ENCODE data around the gene UROC1.
"Not testable (repeated sequence)": the region's sequence is repeated elsewhere in the genome, so short reads cannot be mapped to it uniquely, and the experiment has no call there.

UROC1 gene

DNA sequence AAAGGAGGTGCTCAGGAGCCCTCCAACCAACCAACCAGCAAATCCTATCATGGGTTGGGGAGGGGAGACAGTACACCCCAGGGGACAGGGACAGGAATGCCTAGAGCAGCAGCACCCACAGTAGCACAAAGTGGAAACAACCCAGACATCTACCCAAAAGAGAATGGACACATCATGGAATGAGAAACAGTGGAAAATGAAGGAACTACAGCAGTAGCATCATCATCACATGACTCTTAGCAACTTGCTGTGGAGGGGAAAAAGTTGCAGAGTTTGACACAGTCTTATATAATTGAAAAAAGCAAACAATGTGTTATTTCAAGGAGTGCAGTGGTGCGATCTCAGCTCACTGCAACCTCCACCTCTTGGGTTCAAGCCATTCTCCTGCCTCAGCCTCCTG is 30.1 kb upstream of the UROC1 start:
- DNase-seq (ENCODE audit: low read depth, low spot score), result no peak

DNA sequence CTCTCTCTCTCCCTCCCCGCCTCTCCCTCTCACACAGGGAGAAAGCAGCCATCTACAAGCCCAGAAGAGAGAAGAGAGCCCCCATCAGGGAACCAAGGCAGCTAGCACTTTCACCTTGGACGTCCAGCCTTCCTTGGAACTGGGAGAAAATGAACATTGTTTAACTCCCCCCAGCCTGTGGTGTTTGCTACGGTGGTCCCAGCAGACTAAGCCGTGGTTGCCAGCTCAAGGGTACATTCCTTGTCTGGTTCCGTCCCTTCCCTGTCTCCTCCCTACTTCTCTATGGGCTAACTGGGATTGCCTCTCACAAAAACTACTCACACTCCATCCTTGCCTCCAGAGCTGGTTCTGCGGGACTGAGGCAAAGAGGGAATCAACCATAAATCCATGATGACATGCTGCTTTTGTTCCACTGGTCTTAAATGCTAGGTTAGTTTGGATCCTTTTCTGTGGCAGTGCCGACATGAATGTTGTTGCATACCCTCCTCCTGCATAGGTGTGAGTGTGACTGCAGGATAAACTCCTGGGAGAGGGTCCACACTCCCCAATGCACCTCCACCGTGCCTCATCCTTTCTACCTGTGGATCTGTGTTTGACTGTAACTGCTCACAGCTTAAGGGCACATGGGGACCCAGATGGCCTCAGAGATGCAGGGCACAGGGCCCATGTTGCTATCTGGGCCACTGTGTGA is 29.1 kb upstream of the UROC1 start:
- DNase-seq (ENCODE audit: low read depth, low spot score), result no peak

DNA sequence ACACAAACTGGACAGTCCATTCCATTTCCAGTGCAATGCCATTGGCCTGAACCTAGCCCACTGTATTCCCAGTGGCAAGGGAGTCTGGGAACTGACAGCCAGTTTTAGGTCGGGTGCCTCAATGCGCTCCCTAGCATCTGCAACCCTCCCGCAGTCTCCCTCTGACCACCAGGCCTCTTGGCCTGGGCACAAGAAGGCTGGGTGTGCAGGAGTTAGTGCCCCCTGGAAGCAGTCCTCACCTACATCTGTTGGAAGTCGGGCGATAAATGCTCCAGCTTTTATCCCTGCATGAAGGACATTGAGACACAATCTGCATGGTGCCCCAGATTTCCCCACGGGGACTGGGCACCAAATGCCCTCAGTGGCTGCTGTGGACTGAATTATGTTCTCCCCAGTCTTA is 28.4 kb upstream of the UROC1 start:
- DNase-seq (ENCODE audit: low read depth, low spot score), result no peak

DNA sequence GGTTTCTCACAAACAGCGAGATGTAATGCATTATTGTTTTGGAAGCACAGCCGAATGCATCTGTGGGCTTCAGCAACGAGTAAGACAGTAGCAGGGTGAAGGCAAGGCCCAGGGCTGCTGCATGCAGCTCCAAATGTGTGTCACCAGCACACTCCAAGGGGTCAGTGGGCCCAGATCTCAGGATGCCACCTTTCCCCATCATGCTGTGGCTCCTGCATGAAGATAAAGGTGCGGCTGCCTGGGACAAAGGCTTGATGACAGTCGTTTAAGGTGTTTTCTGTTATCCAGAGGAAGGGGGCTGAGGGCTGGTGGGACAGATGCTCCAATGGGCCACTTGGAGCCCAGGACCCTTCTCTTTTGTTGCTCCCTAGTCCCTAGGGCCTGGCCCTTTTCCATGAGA is 28.0 kb upstream of the UROC1 start:
- DNase-seq (ENCODE audit: low read depth, low spot score), result no peak

DNA sequence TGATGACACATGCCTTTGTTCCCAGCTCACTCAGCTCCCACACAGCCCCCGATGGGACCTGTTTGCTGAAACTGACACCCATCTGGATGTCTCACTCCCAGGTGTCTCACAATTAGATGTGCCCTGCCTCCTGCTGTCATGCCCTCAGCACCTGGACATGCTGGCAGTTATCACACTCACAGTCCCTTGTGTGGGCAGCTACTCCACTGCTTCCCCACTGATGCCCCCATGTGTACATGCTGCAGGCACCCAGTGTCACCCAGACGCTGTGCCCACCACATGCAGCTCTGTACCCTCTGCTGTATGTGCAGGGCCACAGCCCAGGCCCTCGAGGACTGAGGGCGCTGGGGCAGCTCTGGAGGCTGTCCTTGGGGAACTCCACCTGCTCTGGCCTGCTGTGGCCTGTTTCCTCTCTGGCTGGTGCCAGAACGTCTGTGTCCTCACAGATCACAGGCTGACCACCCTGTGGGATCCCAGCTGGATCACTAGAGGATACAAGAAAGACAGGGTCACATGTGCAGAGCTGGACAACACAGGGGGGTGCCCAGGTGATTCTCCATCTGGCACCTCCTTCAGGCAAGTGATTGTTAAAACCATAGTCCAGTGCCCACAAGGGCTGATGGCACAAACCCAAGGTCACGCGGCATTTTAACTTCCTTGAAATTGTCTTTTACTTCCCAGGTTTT is 27.2 kb upstream of the UROC1 start:
- no peak for DNase-seq (ENCODE audit: low read depth, low spot score)

DNA sequence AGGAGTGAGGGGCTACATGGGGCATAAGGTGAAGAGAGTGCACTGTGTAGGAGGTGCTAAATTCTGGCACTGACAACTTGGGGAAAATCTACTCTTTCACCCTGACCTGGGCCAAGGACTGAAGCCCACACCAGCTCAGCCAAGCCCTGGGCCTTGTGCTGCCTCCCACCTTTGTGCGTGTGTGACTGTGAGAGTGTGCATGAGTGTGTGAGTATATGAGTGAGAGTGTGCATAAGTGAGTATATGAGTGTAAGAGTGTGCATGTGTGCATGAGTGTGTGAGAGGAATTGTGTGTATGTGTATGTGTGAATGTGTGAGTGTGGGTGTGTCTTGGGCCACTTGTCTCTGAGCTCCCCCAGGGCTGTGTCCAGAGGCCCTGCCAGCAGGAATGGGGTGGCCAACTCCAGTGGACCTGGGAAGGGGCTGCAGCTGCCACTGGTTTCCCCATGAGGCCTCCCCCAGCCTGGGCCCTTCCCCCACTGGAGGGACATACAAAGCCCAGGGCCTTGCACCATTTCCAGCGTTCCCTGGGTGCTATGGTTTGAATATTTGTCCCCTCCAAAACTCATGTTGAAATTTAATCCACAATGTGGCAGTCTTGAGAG is 26.0 kb upstream of the UROC1 start:
- DNase-seq (ENCODE audit: low read depth, low spot score), result no peak

DNA sequence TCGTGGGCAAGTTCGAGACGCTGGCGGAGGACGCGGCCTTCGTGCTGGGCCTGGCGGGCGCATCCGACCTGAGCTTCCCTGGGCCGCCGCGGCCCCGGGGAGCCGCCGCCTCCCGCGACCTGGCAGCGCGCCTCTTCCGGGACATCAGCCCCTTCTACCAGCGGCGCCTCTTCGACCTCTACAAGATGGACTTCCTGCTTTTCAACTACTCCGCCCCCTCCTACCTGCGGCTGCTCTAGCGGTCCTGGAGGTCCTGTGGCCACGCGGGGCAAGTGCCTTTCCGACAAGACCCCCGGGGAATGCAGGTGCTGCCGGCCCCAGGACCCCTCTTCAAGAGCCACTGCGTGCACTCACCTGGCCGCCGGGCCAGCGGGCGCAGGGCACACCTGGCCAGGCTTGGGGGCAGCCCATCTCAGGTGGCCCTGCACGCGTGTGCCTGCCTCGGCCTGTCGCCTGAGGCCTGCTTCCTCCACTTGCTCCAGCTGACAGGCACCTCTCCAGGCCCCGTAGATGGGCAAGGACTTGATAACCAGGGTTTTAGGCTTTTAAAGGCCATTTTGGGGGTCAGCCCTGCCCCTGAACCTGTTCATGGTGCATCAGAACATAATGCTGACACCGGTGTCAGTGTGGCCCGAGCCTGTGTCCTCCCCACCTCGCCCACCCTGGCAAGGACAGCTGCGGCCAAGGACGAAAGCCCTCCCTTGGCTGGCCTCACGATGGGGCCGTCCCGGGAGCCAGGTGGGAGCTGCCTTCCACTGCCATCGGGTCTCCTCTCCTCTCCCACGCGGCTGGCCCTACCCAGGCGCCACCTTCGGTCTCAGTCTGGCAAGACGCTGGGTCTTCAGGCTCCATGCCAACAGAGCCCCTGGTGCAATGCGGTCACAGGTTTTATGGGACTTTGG is 25.0 kb upstream of the UROC1 start:
- no peak for DNase-seq (ENCODE audit: low read depth, low spot score)

DNA sequence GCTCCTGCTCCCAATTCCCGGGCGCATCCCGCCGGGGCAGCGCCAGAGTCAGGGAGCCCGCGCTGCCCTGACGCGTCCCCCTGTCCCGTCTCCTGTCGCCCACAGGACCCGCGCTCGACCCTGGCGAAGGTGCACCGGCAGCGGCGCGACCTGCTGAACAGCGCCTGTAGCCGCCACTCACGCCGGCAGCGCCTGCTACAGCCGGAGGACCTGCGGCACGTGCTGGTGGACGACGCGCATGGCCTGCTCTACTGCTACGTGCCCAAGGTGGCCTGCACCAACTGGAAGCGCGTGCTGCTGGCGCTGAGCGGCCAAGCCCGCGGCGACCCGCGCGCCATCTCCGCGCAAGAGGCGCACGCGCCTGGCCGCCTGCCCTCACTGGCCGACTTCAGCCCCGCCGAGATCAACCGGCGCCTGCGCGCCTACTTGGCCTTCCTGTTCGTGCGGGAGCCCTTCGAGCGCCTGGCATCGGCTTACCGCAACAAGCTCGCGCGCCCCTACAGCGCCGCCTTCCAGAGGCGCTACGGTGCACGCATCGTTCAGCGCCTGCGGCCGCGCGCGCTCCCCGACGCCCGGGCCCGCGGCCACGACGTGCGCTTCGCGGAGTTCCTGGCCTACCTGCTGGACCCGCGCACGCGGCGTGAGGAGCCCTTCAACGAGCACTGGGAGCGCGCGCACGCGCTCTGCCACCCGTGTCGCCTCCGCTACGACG is 24.2 kb upstream of the UROC1 start:
- DNase-seq (ENCODE audit: low read depth, low spot score), result no peak

DNA sequence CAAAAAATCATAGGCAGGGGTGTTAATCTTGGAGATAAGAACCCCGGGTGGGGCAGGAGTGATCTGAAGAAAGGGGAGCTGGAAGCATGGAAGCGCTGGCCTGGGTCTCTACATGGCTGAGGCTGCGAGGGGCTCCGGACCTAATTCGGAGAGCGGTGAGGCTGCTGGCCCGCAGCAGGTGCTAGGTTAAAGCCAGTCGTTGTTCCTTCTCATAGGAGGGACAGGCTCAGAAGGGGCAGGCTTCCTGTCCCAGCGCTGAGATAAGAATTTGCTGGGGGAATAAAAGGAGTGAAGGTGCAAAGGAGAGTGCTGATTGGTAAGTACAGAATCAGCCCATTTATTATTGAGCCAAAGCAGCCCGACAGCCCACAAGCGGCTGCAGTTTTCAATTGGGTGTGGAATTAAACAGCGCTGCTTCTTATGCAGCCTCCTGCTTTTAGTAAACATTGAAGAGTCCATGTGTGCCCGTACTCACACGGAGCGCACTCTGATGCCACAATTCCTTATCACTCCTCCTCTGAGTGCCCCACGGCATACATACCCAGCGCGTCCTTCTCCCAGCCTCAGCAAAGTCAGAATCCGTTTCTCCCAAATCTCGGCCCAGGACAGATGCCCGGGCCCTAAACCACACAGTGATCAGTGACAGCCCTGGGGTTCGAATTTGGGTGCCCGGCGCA is 23.5 kb upstream of the UROC1 start:
- DNase-seq (ENCODE audit: low read depth, low spot score), result no peak

DNA sequence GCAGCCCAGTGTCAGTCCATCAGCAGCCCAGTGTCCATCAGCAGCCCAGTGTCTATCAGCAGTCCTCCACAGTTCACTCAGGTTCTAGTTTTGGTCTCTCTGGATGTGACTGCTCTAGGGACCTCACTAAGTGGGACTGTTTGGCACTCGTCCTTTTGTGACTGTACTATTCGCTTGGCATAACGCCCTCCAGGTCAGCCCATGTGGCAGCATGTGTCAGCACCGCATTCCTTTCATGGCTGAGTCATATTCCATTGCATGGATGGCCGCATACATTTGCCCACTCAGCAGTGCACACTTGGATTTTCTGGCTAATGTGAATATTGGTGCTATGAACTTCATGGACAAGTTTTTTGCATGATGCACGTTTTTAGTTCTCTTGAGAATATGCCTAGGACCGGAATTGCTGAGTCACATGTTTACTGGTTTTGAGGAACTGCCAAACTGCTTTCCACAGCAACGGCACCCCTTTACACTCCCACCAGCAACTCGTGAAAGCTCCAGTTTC is 22.8 kb upstream of the UROC1 start:
- DNase-seq (ENCODE audit: low read depth, low spot score), result peak; percentile 10

DNA sequence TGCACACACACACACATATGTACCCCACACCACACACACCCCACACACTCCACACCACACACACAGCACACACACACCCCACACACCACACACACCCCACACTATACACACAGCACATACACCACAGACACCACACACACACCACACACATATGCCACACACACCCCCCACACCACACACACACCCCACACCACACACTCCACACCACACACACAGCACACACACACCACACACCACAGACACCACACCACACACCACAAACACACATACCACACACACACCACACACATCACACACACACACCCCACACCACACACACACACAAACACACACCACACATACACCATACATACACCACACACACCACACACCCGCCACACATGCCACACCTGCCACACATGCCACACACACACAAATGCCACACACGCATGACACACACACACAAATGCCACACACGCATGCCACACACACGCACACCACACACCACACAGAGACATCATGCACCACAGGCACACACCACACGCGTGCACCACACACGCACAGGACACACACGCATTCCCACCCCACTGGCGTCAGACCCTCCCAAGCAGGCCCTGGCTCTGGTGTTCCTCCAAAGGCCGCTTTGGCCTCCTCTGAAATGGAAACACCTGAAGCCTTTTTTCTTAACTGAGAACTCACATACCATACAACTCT is 22.1 kb upstream of the UROC1 start:
- DNase-seq (ENCODE audit: low read depth, low spot score), result no peak

DNA sequence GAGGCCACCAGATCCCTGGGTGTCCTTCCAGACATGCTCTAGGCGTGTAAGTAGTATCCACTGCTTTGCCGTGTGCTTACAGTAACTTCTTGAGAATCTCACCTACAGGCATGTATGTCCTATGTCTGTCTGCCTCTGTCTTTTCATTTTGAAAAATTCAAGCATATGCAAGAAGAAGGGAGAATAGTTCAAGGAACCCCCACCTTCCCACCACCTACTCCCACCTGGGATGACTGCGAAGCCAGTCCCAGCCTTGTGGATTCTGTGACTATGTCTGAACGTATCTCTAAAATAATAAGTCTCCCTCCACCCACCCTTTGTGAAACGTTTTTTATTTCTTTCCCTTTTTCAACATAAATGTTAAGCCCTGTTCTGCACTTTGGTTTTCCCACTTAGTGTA is 21.4 kb upstream of the UROC1 start:
- no peak for DNase-seq (ENCODE audit: low read depth, low spot score)

DNA sequence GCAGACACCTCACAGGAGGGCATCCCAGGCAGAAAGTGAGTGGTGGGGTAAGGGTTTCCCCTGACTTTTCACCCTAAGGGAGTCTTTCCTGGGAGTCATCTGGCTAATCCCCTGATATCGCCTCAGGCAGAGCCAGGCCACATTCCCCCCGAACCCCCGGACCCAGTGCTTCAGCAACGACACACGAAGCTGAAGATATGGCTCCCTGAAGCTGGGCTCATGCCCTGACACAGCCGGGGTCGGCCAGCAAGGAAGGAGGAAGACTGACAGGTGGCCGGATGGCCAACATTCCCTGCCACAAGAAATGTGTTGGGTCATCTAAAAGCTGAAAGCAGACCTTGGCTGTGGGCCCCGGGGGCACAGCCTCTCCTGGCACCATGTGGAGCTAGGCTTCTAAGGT is 20.7 kb upstream of the UROC1 start:
- DNase-seq (ENCODE audit: low read depth, low spot score), result no peak

DNA sequence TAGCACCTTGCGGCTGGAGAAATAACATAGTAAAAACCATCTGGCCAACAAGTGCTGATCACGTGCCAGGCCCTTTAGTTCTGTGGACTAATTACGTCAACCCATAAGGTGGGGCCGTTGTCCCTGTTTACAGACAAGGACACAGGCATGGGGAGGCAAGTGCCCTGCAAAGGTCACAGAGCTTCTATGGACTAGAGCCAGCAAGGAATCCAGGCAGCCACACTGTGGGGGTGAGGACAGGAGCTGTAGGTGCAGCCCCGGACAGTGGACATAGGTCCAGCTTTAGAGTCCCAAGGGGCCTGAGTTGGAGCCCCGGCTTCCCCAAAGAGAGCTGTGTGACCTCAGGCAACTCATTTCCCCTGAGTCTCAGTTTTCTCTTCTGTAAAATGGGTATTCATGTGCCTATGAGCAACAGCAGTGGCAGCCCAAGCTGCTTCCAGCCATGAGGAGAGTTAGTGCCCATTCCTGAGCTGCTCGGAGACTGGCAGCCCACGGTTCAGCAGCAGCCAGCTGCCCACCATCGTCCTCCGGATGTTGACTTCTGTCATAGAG is 20.2 kb upstream of the UROC1 start:
- DNase-seq (ENCODE audit: low read depth, low spot score), result no peak

DNA sequence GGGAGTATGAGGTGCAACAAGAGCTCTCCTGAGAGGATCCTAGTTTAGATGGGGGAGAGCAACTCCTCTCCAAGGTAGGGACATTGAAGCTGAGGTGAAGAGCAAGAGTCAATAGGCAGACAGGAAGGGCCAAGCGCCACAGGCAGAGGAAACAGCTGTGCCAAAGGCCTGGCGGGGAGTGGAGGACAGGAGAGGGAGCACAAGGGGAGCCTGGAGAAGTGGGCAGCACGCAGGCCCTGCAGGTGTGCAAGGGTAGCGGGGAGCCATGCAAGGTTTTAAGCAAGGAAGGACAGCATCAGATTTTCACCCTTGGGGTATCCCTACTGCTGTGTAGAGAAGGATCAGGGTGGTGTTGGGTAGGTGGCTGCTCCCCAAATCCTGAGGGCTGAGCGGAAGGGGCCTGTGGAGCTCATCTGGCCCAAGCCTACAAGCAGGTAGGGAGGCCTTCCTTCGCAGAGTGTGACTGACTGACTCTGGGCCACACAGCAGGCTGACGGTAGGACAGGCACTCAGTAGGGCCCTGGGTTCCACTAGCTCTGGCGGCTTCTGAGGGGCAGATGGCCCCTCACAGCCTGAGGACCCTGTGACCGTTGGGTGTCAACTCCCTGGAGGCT is 19.6 kb upstream of the UROC1 start:
- DNase-seq (ENCODE audit: low read depth, low spot score), result no peak

DNA sequence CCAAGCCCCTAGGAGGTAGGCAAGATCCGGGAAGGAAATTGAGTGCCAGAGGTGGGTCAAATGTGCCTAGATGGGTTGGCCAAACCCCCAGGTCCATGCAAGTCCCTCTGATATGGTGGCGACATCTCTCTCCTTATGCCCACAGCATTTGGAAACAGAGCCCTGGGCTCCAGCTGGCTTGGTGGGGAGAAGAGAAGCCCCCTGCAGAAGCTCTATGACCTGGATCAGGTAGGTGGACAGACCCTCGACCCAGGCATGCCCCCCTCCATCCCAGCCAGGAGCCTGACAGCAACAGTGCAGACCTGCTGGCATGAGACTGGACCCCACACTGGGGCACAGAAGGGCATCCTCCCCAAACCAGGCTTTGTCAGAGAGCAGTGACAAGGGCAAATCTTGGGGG is 18.6 kb upstream of the UROC1 start:
- DNase-seq (ENCODE audit: low read depth, low spot score), result no peak

DNA sequence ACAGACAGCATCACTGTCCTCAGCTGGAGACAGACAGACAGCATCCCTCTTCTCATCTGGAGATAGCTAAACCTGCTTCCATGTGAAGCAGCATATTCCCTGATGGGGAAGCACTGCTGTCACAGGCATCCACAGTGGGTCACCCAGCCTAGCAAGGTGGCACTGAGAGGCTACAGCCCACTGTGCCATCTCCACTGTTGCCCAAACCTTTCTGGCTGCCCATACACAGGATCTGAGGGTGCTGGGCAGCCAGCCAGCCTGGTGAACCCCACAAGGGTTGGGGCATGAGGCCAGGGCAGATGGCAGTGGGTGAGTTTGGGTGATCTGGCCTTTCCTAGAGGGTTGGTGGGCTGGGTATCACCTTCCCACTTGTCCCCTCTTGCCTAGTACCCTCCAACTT is 18.1 kb upstream of the UROC1 start:
- DNase-seq (ENCODE audit: low read depth, low spot score), result no peak

DNA sequence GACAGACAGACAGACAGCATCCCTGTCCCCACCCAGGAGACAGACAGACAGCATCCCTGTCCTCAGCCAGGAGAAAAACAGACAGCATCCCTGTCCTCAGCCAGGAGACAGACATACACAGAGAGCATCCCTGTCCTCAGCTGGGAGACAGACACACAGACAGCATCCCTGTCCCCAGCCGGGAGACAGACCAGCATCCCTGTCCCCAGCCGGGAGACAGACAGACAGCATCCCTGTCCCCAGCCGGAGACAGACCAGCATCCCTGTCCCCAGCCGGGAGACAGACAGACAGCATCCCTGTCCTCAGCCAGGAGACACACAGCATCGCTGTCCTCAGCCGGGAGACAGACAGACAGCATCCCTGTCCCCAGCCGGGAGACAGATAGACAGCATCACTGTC is 17.1 kb upstream of the UROC1 start:
- DNase-seq (ENCODE audit: low read depth, low spot score), result not testable (repeated sequence)

DNA sequence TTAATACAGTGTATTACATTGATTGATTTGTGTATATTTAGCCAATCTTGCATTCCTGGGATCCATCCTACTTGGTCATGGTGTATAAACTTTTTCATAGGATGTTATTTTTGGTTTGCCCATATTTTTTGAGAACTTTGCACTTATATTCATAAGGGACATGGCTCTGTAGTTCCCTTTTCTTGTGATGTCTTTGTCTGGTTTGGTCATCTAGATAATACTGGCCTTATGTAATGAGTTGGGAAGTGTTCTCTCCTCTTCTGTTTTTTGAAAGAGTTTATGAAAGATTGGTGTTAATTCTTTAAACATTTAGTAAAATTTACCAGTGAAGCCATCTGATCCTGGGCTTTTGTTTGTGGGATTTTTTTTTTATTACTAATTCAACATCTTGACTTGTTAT is 15.9 kb upstream of the UROC1 start:
- no peak for DNase-seq (ENCODE audit: low read depth, low spot score)

DNA sequence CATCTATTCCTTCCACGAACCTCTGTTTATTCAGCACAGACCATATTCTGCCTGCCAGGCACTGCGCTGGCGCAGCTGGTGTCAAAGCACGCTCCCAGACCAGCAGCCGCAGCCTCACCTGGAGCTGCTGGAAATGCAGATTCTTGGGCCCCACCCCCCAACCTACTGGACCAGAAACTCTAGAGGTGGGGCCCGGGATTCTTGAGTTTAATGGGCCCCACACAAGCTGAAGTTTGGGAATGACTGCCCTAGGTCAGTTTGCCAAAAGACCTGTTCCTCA is 13.4 kb upstream of the UROC1 start:
- DNase-seq (ENCODE audit: low read depth, low spot score), result no peak
